ENCODE measurements around the gene IL23R. TPM values are rescaled to one million over a fixed set of nuclear protein-coding genes. Genes with fewer than 3 reads are reported as not detected.
A peak's percentile ranks its signal among the peaks of the same experiment; 100 is the strongest.
"Not testable (repeated sequence)": the region's sequence is repeated elsewhere in the genome, so short reads cannot be mapped to it uniquely, and the experiment has no call there.

IL23R gene
- polyA plus RNA-seq, 3 donors: 0.09 to 0.11 TPM; not detected in 1

- no peak for DNase-seq (ENCODE audit: extremely low read depth in 1 of 11, low read depth in 9 of 11, low spot score in 4 of 11)
Observed at GRCh38 chr1:67146539-67146938, 19.7 kb upstream of the IL23R start.

GRCh38 chr1:67147973-67148372, 18.3 kb upstream of the IL23R start:
- not testable (repeated sequence) for DNase-seq (ENCODE audit: extremely low read depth in 1 of 11, low read depth in 9 of 11, low spot score in 4 of 11)

GRCh38 chr1:67148516-67149178, 17.6 kb upstream of the IL23R start:
- DNase-seq (ENCODE audit: extremely low read depth in 1 of 11, low read depth in 9 of 11, low spot score in 4 of 11): no peak

- DNase-seq (ENCODE audit: extremely low read depth in 1 of 11, low read depth in 9 of 11, low spot score in 4 of 11): peak; percentile 38 to 73 (median 58)
Observed at GRCh38 chr1:67149179-67149770, 17.0 kb upstream of the IL23R start.

GRCh38 chr1:67150931-67151330, 15.3 kb upstream of the IL23R start:
- no peak for DNase-seq (ENCODE audit: extremely low read depth in 1 of 11, low read depth in 9 of 11, low spot score in 4 of 11)

- DNase-seq (ENCODE audit: extremely low read depth in 1 of 11, low read depth in 9 of 11, low spot score in 4 of 11): no peak
Observed at GRCh38 chr1:67158401-67158800, 7.9 kb upstream of the IL23R start.

GRCh38 chr1:67159233-67159632, 7.0 kb upstream of the IL23R start:
- no peak for DNase-seq (ENCODE audit: extremely low read depth in 1 of 11, low read depth in 9 of 11, low spot score in 4 of 11)

- DNase-seq (ENCODE audit: extremely low read depth in 1 of 11, low read depth in 9 of 11, low spot score in 4 of 11): no peak
Observed at GRCh38 chr1:67162954-67163353, 3.3 kb upstream of the IL23R start.

- DNase-seq (ENCODE audit: extremely low read depth in 1 of 11, low read depth in 9 of 11, low spot score in 4 of 11): no peak
Observed at GRCh38 chr1:67165468-67166041, 699 bp upstream of the IL23R start.

- no peak for DNase-seq (ENCODE audit: extremely low read depth in 1 of 11, low read depth in 9 of 11, low spot score in 4 of 11)
Observed at GRCh38 chr1:67169496-67169895, 3.2 kb downstream of the IL23R start.

GRCh38 chr1:67169932-67170331, 3.7 kb downstream of the IL23R start:
- DNase-seq (ENCODE audit: extremely low read depth in 1 of 11, low read depth in 9 of 11, low spot score in 4 of 11): no peak

GRCh38 chr1:67170751-67171573, 4.7 kb downstream of the IL23R start:
- no peak for DNase-seq (ENCODE audit: extremely low read depth in 1 of 11, low read depth in 9 of 11, low spot score in 4 of 11)

GRCh38 chr1:67171574-67171955, 5.3 kb downstream of the IL23R start:
- no peak for DNase-seq (ENCODE audit: extremely low read depth in 1 of 11, low read depth in 9 of 11, low spot score in 4 of 11)

GRCh38 chr1:67171978-67172377, 5.7 kb downstream of the IL23R start:
- DNase-seq (ENCODE audit: extremely low read depth in 1 of 11, low read depth in 9 of 11, low spot score in 4 of 11): no peak

GRCh38 chr1:67173988-67174387, 7.7 kb downstream of the IL23R start:
- no peak for DNase-seq (ENCODE audit: extremely low read depth in 1 of 11, low read depth in 9 of 11, low spot score in 4 of 11)

- DNase-seq (ENCODE audit: extremely low read depth in 1 of 11, low read depth in 9 of 11, low spot score in 4 of 11): no peak
Observed at GRCh38 chr1:67174716-67175284, 8.5 kb downstream of the IL23R start.

GRCh38 chr1:67175530-67176087, 9.4 kb downstream of the IL23R start:
- DNase-seq (ENCODE audit: extremely low read depth in 1 of 11, low read depth in 9 of 11, low spot score in 4 of 11): no peak

- DNase-seq (ENCODE audit: extremely low read depth in 1 of 11, low read depth in 9 of 11, low spot score in 4 of 11): no peak
Observed at GRCh38 chr1:67184838-67185421, 18.7 kb downstream of the IL23R start.

- DNase-seq (ENCODE audit: extremely low read depth in 1 of 11, low read depth in 9 of 11, low spot score in 4 of 11): no peak
Observed at GRCh38 chr1:67188137-67188536, 21.9 kb downstream of the IL23R start.

Data from renal cortex interstitium (tissue), 11 donors.